OCI-LY3 (cell line): Measurements from ENCODE around the gene RNF208.

Experiments used
- H2AFZ ChIP-seq: fragments of 200-600, 300-600 bp; shearing (Covaris generic); 2 replicates; pipeline ENCODE4 v1.6.0; 2014; ENCODE audit warnings: antibody characterized with exemption, low read depth, low read length
- H3K27ac ChIP-seq: fragments of 200-600, 300-600 bp; sonication (generic); 2 replicates; pipeline ENCODE4 v1.5.1; 2014; ENCODE audit warnings: mild to moderate bottlenecking, low read length, moderate library complexity, mixed read lengths
- H3K27me3 ChIP-seq: fragments of 200-600, 300-600 bp; sonication (generic); 2 replicates; pipeline ENCODE4 v1.6.1; 2014; ENCODE audit warnings: low read depth, low read length, mixed read lengths
- H3K36me3 ChIP-seq: fragments of 200-600, 300-600 bp; sonication (generic); replicated peaks from 2 replicates; pipeline ENCODE3; 2014; ENCODE audit warnings: low read depth, low read length, mixed read lengths
- H3K4me1 ChIP-seq: fragments of 300-600, 200-600 bp; sonication (generic); 2 replicates; pipeline ENCODE4 v1.6.1; 2014; ENCODE audit warnings: low read length, mixed read lengths
- H3K4me2 ChIP-seq: fragments of 200-600, 300-600 bp; sonication (generic); 2 replicates; pipeline ENCODE4 v1.6.1; 2014; ENCODE audit warnings: low read length, mixed read lengths
- H3K4me3 ChIP-seq: fragments of 300-600, 200-600 bp; sonication (generic); 2 replicates; pipeline ENCODE4 v1.5.1; 2014; ENCODE audit warnings: antibody characterized with exemption, mild to moderate bottlenecking, low read length, moderate library complexity
- H3K79me2 ChIP-seq: fragments of 300-600, 200-600 bp; shearing (Covaris generic); 2 replicates; pipeline ENCODE4 v1.6.1; 2014; ENCODE audit warnings: mild to moderate bottlenecking, low read length, mixed read lengths
- H3K9ac ChIP-seq: fragments of 300-600, 200-600 bp; shearing (Covaris generic); 2 replicates; pipeline ENCODE4 v1.6.0; 2014; ENCODE audit warnings: mild to moderate bottlenecking, low read length, moderate library complexity
- H3K9me3 ChIP-seq: fragments of 200-600, 300-600 bp; shearing (Covaris generic); 2 replicates; pipeline ENCODE4 v1.6.1; 2014; ENCODE audit warnings: low read length, mixed read lengths; ENCODE audit not compliant: insufficient read depth
- H4K20me1 ChIP-seq: fragments of 200-600, 300-600 bp; sonication (generic); 2 replicates; pipeline ENCODE4 v1.6.1; 2016; ENCODE audit warnings: low read length, mixed read lengths; ENCODE audit not compliant: insufficient read depth
- CTCF ChIP-seq: fragments of 200-600, 300-600 bp; sonication (generic); IDR thresholded peaks from 2 replicates; pipeline ENCODE4 v1.5.1; 2014; ENCODE audit warnings: antibody characterized with exemption, low read length, low read depth
- EZH2phosphoT487 ChIP-seq: fragments of 200-600 bp; shearing (Covaris generic); IDR thresholded peaks from 2 replicates; pipeline ENCODE4 v1.6.1; 2018; ENCODE audit warnings: antibody characterized with exemption, mixed run types, low read depth

The RNF208 gene

GRCh38 chr9:137199411-137200121 lies 22.5 kb downstream of the RNF208 start:
- H3K27me3 ChIP-seq: no peaks in the 10 kb centered on the region
- H3K36me3 ChIP-seq: no peaks in the 10 kb centered on the region
- H3K4me1 ChIP-seq: peaks cover 24% of the 10 kb centered on the region
- H3K79me2 ChIP-seq: peaks cover 32% of the 10 kb centered on the region
- peak overlapping the region; percentile 78 for H3K4me2 ChIP-seq
- H2AFZ ChIP-seq: no peak overlapping the region
- H4K20me1 ChIP-seq: no peaks in the 10 kb centered on the region; the same call in 1 of the 2 replicates
- H3K4me3 ChIP-seq: peak overlapping the region; percentile 76
- H3K9me3 ChIP-seq: no peaks in the 10 kb centered on the region
- TF ChIP-seq EZH2phosphoT487 (no peak), CTCF (no peak)
- H3K27ac ChIP-seq: no peak overlapping the region
- H3K9ac ChIP-seq: peak overlapping the region; percentile 49

GRCh38 chr9:137198902-137199283 lies 23.1 kb downstream of the RNF208 start:
- Histone ChIP-seq H3K9ac (no peak overlapping the region), H4K20me1 (no peaks in the 10 kb centered on the region), H3K9me3 (no peaks in the 10 kb centered on the region), H3K27me3 (no peaks in the 10 kb centered on the region), H3K79me2 (peaks cover 25% of the 10 kb centered on the region), H3K4me2 (no peak overlapping the region), H3K4me1 (peaks cover 17% of the 10 kb centered on the region), H2AFZ (no peak overlapping the region), H3K36me3 (no peaks in the 10 kb centered on the region), H3K4me3 (no peak overlapping the region), H3K27ac (no peak overlapping the region)
- TF ChIP-seq EZH2phosphoT487 (no peak), CTCF (no peak)

GRCh38 chr9:137198051-137198901 lies 23.8 kb downstream of the RNF208 start:
- Histone ChIP-seq H2AFZ (no peak overlapping the region), H4K20me1 (no peaks in the 10 kb centered on the region), H3K27me3 (no peaks in the 10 kb centered on the region), H3K79me2 (peaks cover 19% of the 10 kb centered on the region), H3K9me3 (no peaks in the 10 kb centered on the region), H3K36me3 (no peaks in the 10 kb centered on the region), H3K4me3 (no peak overlapping the region), H3K9ac (no peak overlapping the region), H3K27ac (no peak overlapping the region), H3K4me2 (no peak overlapping the region), H3K4me1 (peaks cover 11% of the 10 kb centered on the region)
- TF ChIP-seq EZH2phosphoT487 (no peak), CTCF (no peak)

- Histone ChIP-seq H3K79me2 (peaks cover 3% of the 10 kb centered on the region; the same call in 1 of the 2 replicates), H3K4me3 (no peak overlapping the region), H3K36me3 (peaks cover 2% of the 10 kb centered on the region), H3K4me1 (peaks cover 5% of the 10 kb centered on the region), H3K9ac (no peak overlapping the region), H3K27ac (no peak overlapping the region), H4K20me1 (no peaks in the 10 kb centered on the region), H3K4me2 (no peak overlapping the region), H2AFZ (no peak overlapping the region), H3K27me3 (no peaks in the 10 kb centered on the region), H3K9me3 (no peaks in the 10 kb centered on the region)
- no peak for TF ChIP-seq EZH2phosphoT487
- TF ChIP-seq CTCF: no peak
Observed at GRCh38 chr9:137195525-137196220, 26.4 kb downstream of the RNF208 start.
